ENCODE measurements around the gene OVCH1. TPM values are rescaled to one million over a fixed set of nuclear protein-coding genes. Genes with fewer than 3 reads are reported as not detected.

OVCH1 gene
- polyA plus RNA-seq, 1 of the 3 experiments (the other 2 are of a cell fraction), result not detected

DNA sequence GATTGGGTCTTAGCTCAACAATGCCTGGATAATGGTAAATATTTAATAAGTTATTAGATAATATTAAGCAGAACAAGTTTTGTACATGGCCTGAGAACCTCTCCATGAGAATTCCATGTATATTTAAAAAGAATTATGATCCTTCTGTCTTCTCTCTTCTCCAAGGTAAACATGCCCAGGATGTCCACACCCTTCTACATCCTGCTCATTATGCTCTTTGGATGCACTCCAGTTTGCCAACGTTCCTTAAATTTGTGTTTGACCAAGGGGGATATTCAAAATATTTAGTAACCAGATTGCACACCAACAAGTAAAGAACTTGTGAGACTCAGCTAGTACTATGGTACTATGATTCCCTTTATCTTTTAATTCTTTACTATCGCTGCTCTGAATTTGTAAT lies 71.8 kb downstream of the OVCH1 start:
- Histone ChIP-seq H3K27me3 (ENCODE audit: insufficient read depth) (no peaks in the 10 kb centered on the region), H3K9me3 (no peaks in the 10 kb centered on the region), H3K36me3 (replicated peaks in 1 of 2; ENCODE audit: control insufficient read depth in 1 of 2, insufficient read depth in 2 of 2, low read length in 1 of 2) (no peaks in the 10 kb centered on the region), H3K79me2 (ENCODE audit: insufficient read depth) (no peaks in the 10 kb centered on the region), H4K20me1 (ENCODE audit: insufficient read depth) (no peaks in the 10 kb centered on the region), H3K4me1 (ENCODE audit: control insufficient read depth in 1 of 2, insufficient read depth in 2 of 2, low read depth in 1 of 2, low read length in 1 of 2) (no peaks in the 10 kb centered on the region), H3F3A (replicated peaks; ENCODE audit: insufficient read depth) (no peaks in the 10 kb centered on the region), H3K9ac (no peak overlapping the region), H3K4me2 (no peak overlapping the region), H3K9me2 (no peaks in the 10 kb centered on the region), H2AFZ (ENCODE audit: low read depth) (no peak overlapping the region), H3K4me3 (ENCODE audit: low read depth in 2 of 2, low read length in 1 of 2) (no peak overlapping the region), H3K27ac (ENCODE audit: low read depth in 2 of 2, low read length in 1 of 2) (no peak overlapping the region)
- TF ChIP-seq POLR2AphosphoS5 (IDR thresholded peaks at IDR 0.05; ENCODE audit: low read depth, low read length) (no peak), RAD21 (IDR thresholded peaks at IDR 0.05; ENCODE audit: low read length) (no peak), TAF1 (IDR thresholded peaks at IDR 0.05; ENCODE audit: borderline replicate concordance, low read depth, low read length) (no peak), EZH2phosphoT487 (IDR thresholded peaks at IDR 0.05; ENCODE audit: borderline replicate concordance, low read depth) (no peak), NRF1 (IDR thresholded peaks at IDR 0.05; ENCODE audit: low read depth, low read length) (no peak), RCOR1 (IDR thresholded peaks at IDR 0.05; ENCODE audit: low read length) (no peak), YY1 (IDR thresholded peaks at IDR 0.05; ENCODE audit: low read depth) (no peak), JUND (IDR thresholded peaks at IDR 0.05) (no peak), ELF1 (IDR thresholded peaks at IDR 0.05) (no peak), MEF2A (IDR thresholded peaks at IDR 0.05; ENCODE audit: borderline replicate concordance, low read depth) (no peak), FOXM1 (IDR thresholded peaks at IDR 0.05; ENCODE audit: low read depth) (no peak), SMC3 (IDR thresholded peaks at IDR 0.05; ENCODE audit: low read depth, low read length) (no peak)
- TF ChIP-seq, protein P1, sequence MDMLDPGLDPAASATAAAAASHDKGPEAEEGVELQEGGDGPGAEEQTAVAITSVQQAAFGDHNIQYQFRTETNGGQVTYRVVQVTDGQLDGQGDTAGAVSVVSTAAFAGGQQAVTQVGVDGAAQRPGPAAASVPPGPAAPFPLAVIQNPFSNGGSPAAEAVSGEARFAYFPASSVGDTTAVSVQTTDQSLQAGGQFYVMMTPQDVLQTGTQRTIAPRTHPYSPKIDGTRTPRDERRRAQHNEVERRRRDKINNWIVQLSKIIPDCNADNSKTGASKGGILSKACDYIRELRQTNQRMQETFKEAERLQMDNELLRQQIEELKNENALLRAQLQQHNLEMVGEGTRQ (IDR thresholded peaks at IDR 0.05; ENCODE audit: borderline replicate concordance, low read depth, low read length), result no peak
- TF ChIP-seq, protein P2, sequence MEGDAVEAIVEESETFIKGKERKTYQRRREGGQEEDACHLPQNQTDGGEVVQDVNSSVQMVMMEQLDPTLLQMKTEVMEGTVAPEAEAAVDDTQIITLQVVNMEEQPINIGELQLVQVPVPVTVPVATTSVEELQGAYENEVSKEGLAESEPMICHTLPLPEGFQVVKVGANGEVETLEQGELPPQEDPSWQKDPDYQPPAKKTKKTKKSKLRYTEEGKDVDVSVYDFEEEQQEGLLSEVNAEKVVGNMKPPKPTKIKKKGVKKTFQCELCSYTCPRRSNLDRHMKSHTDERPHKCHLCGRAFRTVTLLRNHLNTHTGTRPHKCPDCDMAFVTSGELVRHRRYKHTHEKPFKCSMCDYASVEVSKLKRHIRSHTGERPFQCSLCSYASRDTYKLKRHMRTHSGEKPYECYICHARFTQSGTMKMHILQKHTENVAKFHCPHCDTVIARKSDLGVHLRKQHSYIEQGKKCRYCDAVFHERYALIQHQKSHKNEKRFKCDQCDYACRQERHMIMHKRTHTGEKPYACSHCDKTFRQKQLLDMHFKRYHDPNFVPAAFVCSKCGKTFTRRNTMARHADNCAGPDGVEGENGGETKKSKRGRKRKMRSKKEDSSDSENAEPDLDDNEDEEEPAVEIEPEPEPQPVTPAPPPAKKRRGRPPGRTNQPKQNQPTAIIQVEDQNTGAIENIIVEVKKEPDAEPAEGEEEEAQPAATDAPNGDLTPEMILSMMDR (IDR thresholded peaks at IDR 0.05), result no peak
- 34% methylated on average over 2 of the region's 2 CpGs for WGBS (ENCODE audit: low lambda C conversion rate)
- ChIA-PET POLR2A (no interaction called here), CTCF (no interaction called here)
- DNase-seq, result no peak

DNA sequence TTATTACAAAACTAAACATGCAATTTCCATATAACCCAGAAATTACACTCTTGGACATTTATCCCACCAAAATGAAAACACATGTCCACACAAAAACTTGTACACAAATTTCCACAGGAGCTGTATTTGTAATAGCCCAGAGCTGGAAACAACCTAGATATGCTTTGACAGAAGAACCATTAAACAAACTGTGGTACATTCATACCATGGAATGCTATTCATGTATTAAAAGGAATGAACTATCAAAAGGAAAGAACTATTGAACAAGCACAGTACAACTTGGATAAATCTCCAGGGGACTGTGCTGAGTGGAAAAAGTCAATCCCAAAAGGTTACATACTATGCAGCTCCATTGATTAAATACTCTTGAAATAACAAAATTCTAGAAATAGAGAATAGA lies 80.7 kb downstream of the OVCH1 start:
- no peak for DNase-seq
- H3K79me2 ChIP-seq (ENCODE audit: insufficient read depth), result no peaks in the 10 kb centered on the region
- H3K36me3 ChIP-seq (replicated peaks in 1 of 2; ENCODE audit: control insufficient read depth in 1 of 2, insufficient read depth in 2 of 2, low read length in 1 of 2), result no peaks in the 10 kb centered on the region
- no peak overlapping the region for H2AFZ ChIP-seq (ENCODE audit: low read depth)
- H3K9me2 ChIP-seq, result no peaks in the 10 kb centered on the region
- H3K9me3 ChIP-seq, result no peaks in the 10 kb centered on the region
- no peak overlapping the region for H3K27ac ChIP-seq (ENCODE audit: low read depth in 2 of 2, low read length in 1 of 2)
- POLR2A ChIA-PET, result no interaction called here
- H3K4me2 ChIP-seq, result no peak overlapping the region
- H3K4me1 ChIP-seq (ENCODE audit: control insufficient read depth in 1 of 2, insufficient read depth in 2 of 2, low read depth in 1 of 2, low read length in 1 of 2), result no peaks in the 10 kb centered on the region
- no peak overlapping the region for H3K9ac ChIP-seq
- TF ChIP-seq ELF1 (IDR thresholded peaks at IDR 0.05) (no peak), CHD2 (IDR thresholded peaks at IDR 0.05; ENCODE audit: low read length, partially characterized antibody) (no peak), FOXM1 (IDR thresholded peaks at IDR 0.05; ENCODE audit: low read depth) (no peak), SIN3A (IDR thresholded peaks at IDR 0.05; ENCODE audit: borderline replicate concordance, low read depth, low read length) (no peak)
- TF ChIP-seq, protein P3, sequence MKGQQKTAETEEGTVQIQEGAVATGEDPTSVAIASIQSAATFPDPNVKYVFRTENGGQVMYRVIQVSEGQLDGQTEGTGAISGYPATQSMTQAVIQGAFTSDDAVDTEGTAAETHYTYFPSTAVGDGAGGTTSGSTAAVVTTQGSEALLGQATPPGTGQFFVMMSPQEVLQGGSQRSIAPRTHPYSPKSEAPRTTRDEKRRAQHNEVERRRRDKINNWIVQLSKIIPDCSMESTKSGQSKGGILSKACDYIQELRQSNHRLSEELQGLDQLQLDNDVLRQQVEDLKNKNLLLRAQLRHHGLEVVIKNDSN (IDR thresholded peaks at IDR 0.05; ENCODE audit: borderline replicate concordance, low read depth), result no peak
- no peaks in the 10 kb centered on the region for H4K20me1 ChIP-seq (ENCODE audit: insufficient read depth)
- CTCF ChIA-PET, result interaction anchor here (1.6 kb wide), 1 partner anchor 11 kb away, joined by 5 read pairs; no protein-coding TSS in a partner anchor
- H3K4me3 ChIP-seq (ENCODE audit: low read depth in 2 of 2, low read length in 1 of 2), result no peak overlapping the region
- no peaks in the 10 kb centered on the region for H3K27me3 ChIP-seq (ENCODE audit: insufficient read depth)
- no peaks in the 10 kb centered on the region for H3F3A ChIP-seq (replicated peaks; ENCODE audit: insufficient read depth)

Measured in SK-N-SH (cell line).